Hepatocyte (in vitro differentiated cells): ENCODE data around the gene NUDT4.

Experiments used
- CTCF ChIP-seq: fragments of 200-600 bp; sonication (generic); IDR thresholded peaks from 2 replicates; pipeline ENCODE4 v1.5.1; 2016; ENCODE audit warnings: antibody characterized with exemption, mild to moderate bottlenecking; ENCODE audit not compliant: poor library complexity
- EZH2phosphoT487 ChIP-seq: fragments of 200-600 bp; sonication (generic); IDR thresholded peaks from one replicate; pipeline ENCODE4 v1.6.1; 2018; ENCODE audit warnings: antibody characterized with exemption, mild to moderate bottlenecking, low read depth, moderate library complexity; ENCODE audit not compliant: unreplicated experiment, severe bottlenecking

- no peak for TF ChIP-seq CTCF
- no peak for TF ChIP-seq EZH2phosphoT487
These were observed 73.9 kb downstream of the NUDT4 start for GRCh38 chr12:93451423-93452158.
